Osteoblast (primary cell): ENCODE measurements around the gene TBC1D3L. TPM values are rescaled to one million over a fixed set of nuclear protein-coding genes. Genes with fewer than 3 reads are reported as not detected.
"Not testable (repeated sequence)": the region's sequence is repeated elsewhere in the genome, so short reads cannot be mapped to it uniquely, and the experiment has no call there.

Source experiments
- DNase-seq: peaks from one replicate; pipeline ENCODE4 v3.0.0; 2011; ENCODE audit warnings: low spot score, mixed read lengths; ENCODE audit not compliant: insufficient read length; ENCODE audit errors: missing footprints
- H2AFZ ChIP-seq: 2 replicates; pipeline ENCODE4 v1.6.0; 2011; ENCODE audit warnings: mild to moderate bottlenecking, low read length
- H3K27ac ChIP-seq: 2 replicates; pipeline ENCODE4 v1.5.1; 2011; ENCODE audit warnings: mild to moderate bottlenecking, low read depth, low read length, moderate library complexity
- H3K27me3 ChIP-seq: 2 replicates; pipeline ENCODE4 v1.6.0; 2012; ENCODE audit warnings: mild to moderate bottlenecking, control low read depth, inconsistent platforms, low read length, moderate library complexity; ENCODE audit not compliant: insufficient read depth
- H3K36me3 ChIP-seq: 2 replicates; pipeline ENCODE4 v1.5.1; 2011; ENCODE audit warnings: mild to moderate bottlenecking, low read length, control low read depth, moderate library complexity; ENCODE audit not compliant: insufficient read depth
- H3K4me1 ChIP-seq: 2 replicates; pipeline ENCODE4 v1.5.1; 2011; ENCODE audit warnings: mild to moderate bottlenecking, low read length, control low read depth, moderate library complexity; ENCODE audit not compliant: insufficient read depth
- H3K4me2 ChIP-seq: 2 replicates; pipeline ENCODE4 v1.6.0; 2011; ENCODE audit warnings: mild to moderate bottlenecking, low read length; ENCODE audit not compliant: insufficient read depth
- H3K4me3 ChIP-seq: fragments of 200-600 bp; sonication (generic); 3 replicates; pipeline ENCODE4 v1.5.1; 2012; ENCODE audit warnings: mild to moderate bottlenecking, low read length, inconsistent platforms; ENCODE audit not compliant: insufficient read depth
- H3K79me2 ChIP-seq: 2 replicates; pipeline ENCODE4 v1.6.0; 2012; ENCODE audit warnings: mild to moderate bottlenecking, low read length, control low read depth, inconsistent platforms; ENCODE audit not compliant: insufficient read depth
- H3K9me3 ChIP-seq: 2 replicates; pipeline ENCODE4 v1.5.1; 2011; ENCODE audit warnings: low read depth, low read length, control low read depth
- H4K20me1 ChIP-seq: 2 replicates; pipeline ENCODE4 v1.6.0; 2012; ENCODE audit warnings: mild to moderate bottlenecking, low read length, control low read depth; ENCODE audit not compliant: insufficient read depth
- small RNA-seq: library from RNA; depleted of rRNA; stranded (forward); fragments of <200 nt; gene quantifications from one replicate; pipeline ENCODE3, GENCODE V24; 2012
- total RNA-seq: library from RNA; depleted of rRNA; stranded (reverse); fragments of >200 nt; gene quantifications from 2 replicates; pipeline ENCODE4 v1.2.3, GENCODE V29; 2012

TBC1D3L gene
- 4.0 TPM in 1 of 2 replicates, not detected in the other for total RNA-seq

GRCh38 chr17:37988960-37989359, at the start of gene TBC1D3L:
Gene TBC1D3L, minus strand, starts transcription at chr17:37989060. Its CDS starts 1,540 bp downstream, at chr17:37987520.
- not testable (repeated sequence) for H2AFZ ChIP-seq, DNase-seq, H3K79me2 ChIP-seq, H3K27ac ChIP-seq, H3K9me3 ChIP-seq, H3K27me3 ChIP-seq, H4K20me1 ChIP-seq, H3K4me1 ChIP-seq, H3K4me3 ChIP-seq, H3K36me3 ChIP-seq, H3K4me2 ChIP-seq

GRCh38 chr17:38003676-38004075, 14.8 kb upstream of the TBC1D3L start, which contains the start of gene TBC1D3D:
Gene TBC1D3D, plus strand, starts transcription at chr17:38003976. Its CDS starts 1,585 bp downstream, at chr17:38005561.
- H3K4me2 ChIP-seq, H2AFZ ChIP-seq, H3K36me3 ChIP-seq, H3K79me2 ChIP-seq, H3K4me3 ChIP-seq, H3K27me3 ChIP-seq, H3K4me1 ChIP-seq, H3K9me3 ChIP-seq, H4K20me1 ChIP-seq, H3K27ac ChIP-seq, DNase-seq: not testable (repeated sequence)

Small RNAs within 50 kb of the gene (small RNA-seq; reads per million reads assigned to genes)
- gene RF00001: not detected

Other genes with a start within 250 kb of the TBC1D3L start
- gene HNF1B, start 244.0 kb downstream of the TBC1D3L start, total RNA-seq: not detected in 2 replicates
- not detected in 2 replicates for gene TBC1D3K, start 64.6 kb downstream of the TBC1D3L start, total RNA-seq
- gene TBC1D3D, start 14.9 kb upstream of the TBC1D3L start, total RNA-seq: not detected in 2 replicates
- not detected in 2 replicates for gene TBC1D3C, start 79.6 kb upstream of the TBC1D3L start, total RNA-seq
- gene TBC1D3E, start 138.9 kb upstream of the TBC1D3L start, total RNA-seq: not detected in 2 replicates
- not detected in 2 replicates for gene TBC1D3, start 203.5 kb upstream of the TBC1D3L start, total RNA-seq